Transverse colon (tissue), 4 donors: Measurements from ENCODE around the gene THBS1.

Experiments
- EP300 ChIP-seq: sonication (generic); formaldehyde crosslinking; IDR thresholded peaks from one replicate; pipeline ENCODE4 v1.6.1; 2017; ENCODE audit warnings: antibody characterized with exemption, low read depth
- POLR2A ChIP-seq: fragments of 450-650 bp; IDR thresholded peaks from one replicate; pipeline ENCODE4 v1.6.1; 2016; ENCODE audit warnings: antibody characterized with exemption, mild to moderate bottlenecking, moderate library complexity
- POLR2AphosphoS5 ChIP-seq, 3 donors: sonication (generic); formaldehyde crosslinking; IDR thresholded peaks; one replicate each; pipeline ENCODE4 v1.6.1; 2016; ENCODE audit warnings: antibody characterized with exemption in 3 of 3
- TF ChIP-seq, protein P1 (sequence below), 5 experiments: fragments of 200-600 bp in 3 of 5; fragments of 450-650 bp in 2 of 5; sonication (generic) in 3 of 5; IDR thresholded peaks; 1 replicate in 2 of 5; 2 replicates in 3 of 5; pipeline ENCODE4 v1.5.1; 2016 to 2017; ENCODE audit warnings: antibody characterized with exemption in 5 of 5, inconsistent platforms in 3 of 5, mild to moderate bottlenecking in 2 of 5, moderate library complexity in 1 of 5

- TF ChIP-seq POLR2AphosphoS5 (IDR thresholded peaks at IDR 0.05) (peak in 1 of 3 donors; percentile 7), EP300 (no peak), POLR2A (no peak)
- TF ChIP-seq, protein P1, sequence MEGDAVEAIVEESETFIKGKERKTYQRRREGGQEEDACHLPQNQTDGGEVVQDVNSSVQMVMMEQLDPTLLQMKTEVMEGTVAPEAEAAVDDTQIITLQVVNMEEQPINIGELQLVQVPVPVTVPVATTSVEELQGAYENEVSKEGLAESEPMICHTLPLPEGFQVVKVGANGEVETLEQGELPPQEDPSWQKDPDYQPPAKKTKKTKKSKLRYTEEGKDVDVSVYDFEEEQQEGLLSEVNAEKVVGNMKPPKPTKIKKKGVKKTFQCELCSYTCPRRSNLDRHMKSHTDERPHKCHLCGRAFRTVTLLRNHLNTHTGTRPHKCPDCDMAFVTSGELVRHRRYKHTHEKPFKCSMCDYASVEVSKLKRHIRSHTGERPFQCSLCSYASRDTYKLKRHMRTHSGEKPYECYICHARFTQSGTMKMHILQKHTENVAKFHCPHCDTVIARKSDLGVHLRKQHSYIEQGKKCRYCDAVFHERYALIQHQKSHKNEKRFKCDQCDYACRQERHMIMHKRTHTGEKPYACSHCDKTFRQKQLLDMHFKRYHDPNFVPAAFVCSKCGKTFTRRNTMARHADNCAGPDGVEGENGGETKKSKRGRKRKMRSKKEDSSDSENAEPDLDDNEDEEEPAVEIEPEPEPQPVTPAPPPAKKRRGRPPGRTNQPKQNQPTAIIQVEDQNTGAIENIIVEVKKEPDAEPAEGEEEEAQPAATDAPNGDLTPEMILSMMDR (IDR thresholded peaks at IDR 0.05) = peak; percentile 95 to 100 (median 98)
Measured at GRCh38 chr15:39580117-39580484, 778 bp upstream of the THBS1 start.
